Mammary epithelial cell (primary cell): ENCODE measurements around the gene CYP24A1.

Source experiments
- EZH2 ChIP-seq: IDR thresholded peaks from 2 replicates; pipeline ENCODE4 v1.6.1; 2012; ENCODE audit warnings: low read length, inconsistent platforms, borderline replicate concordance
- TF ChIP-seq, protein P1 (sequence below), 2 donors: IDR thresholded peaks in 1 of 2; conservative IDR thresholded peaks in 1 of 2; 2 replicates each; pipeline ENCODE4 v1.5.1; 2011 to 2012; ENCODE audit warnings: inconsistent platforms in 2 of 2, low read length in 2 of 2, mild to moderate bottlenecking in 2 of 2, control low read depth in 1 of 2, low read depth in 1 of 2; ENCODE audit not compliant: insufficient read depth in 1 of 2; ENCODE audit errors: extremely low read depth in 1 of 2

- TF ChIP-seq, protein P1, sequence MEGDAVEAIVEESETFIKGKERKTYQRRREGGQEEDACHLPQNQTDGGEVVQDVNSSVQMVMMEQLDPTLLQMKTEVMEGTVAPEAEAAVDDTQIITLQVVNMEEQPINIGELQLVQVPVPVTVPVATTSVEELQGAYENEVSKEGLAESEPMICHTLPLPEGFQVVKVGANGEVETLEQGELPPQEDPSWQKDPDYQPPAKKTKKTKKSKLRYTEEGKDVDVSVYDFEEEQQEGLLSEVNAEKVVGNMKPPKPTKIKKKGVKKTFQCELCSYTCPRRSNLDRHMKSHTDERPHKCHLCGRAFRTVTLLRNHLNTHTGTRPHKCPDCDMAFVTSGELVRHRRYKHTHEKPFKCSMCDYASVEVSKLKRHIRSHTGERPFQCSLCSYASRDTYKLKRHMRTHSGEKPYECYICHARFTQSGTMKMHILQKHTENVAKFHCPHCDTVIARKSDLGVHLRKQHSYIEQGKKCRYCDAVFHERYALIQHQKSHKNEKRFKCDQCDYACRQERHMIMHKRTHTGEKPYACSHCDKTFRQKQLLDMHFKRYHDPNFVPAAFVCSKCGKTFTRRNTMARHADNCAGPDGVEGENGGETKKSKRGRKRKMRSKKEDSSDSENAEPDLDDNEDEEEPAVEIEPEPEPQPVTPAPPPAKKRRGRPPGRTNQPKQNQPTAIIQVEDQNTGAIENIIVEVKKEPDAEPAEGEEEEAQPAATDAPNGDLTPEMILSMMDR (conservative IDR thresholded peaks at IDR 0.05 in 1 of 2, IDR thresholded peaks at IDR 0.05 in 1 of 2; ENCODE audit: extremely low read depth in 1 of 2, insufficient read depth in 1 of 2, low read depth in 1 of 2, low read length in 2 of 2), result no peak
- no peak for TF ChIP-seq EZH2
These were observed 30.7 kb upstream of the CYP24A1 start for GRCh38 chr20:54204481-54204880.
